H9 (cell line): ENCODE results near the gene ZBTB20. TPM values are rescaled to one million over a fixed set of nuclear protein-coding genes. Genes with fewer than 3 reads are reported as not detected.
A peak's percentile ranks its signal among the peaks of the same experiment; 100 is the strongest.

Experiments used
- DNase-seq: peaks from one replicate; pipeline ENCODE4 v3.0.0-alpha.2; 2017
- H2AFZ ChIP-seq: one replicate; pipeline ENCODE4 v1.6.1; 2013; ENCODE audit warnings: mild to moderate bottlenecking, low read length, control low read depth, moderate library complexity
- H2AK5ac ChIP-seq: 2 replicates; pipeline ENCODE4 v1.6.1; 2013; ENCODE audit warnings: low read length, control low read depth, mixed read lengths; ENCODE audit not compliant: insufficient read length
- H2BK120ac ChIP-seq: one replicate; pipeline ENCODE4 v1.6.1; 2013; ENCODE audit warnings: low read depth, mild to moderate bottlenecking, low read length, control low read depth, inconsistent platforms; ENCODE audit not compliant: poor library complexity, severe bottlenecking
- H2BK12ac ChIP-seq: 2 replicates; pipeline ENCODE4 v1.6.1; 2013; ENCODE audit warnings: low read length, control low read depth, mixed read lengths, low read depth; ENCODE audit not compliant: insufficient read length
- H2BK15ac ChIP-seq: 2 replicates; pipeline ENCODE4 v1.6.1; 2013; ENCODE audit warnings: low read depth, low read length, control low read depth
- H2BK20ac ChIP-seq: one replicate; pipeline ENCODE4 v1.6.1; 2013; ENCODE audit warnings: low read depth, mild to moderate bottlenecking, low read length, control low read depth, inconsistent platforms; ENCODE audit not compliant: poor library complexity, severe bottlenecking
- H2BK5ac ChIP-seq: 2 replicates; pipeline ENCODE4 v1.6.1; 2013; ENCODE audit warnings: low read length, control low read depth, mixed read lengths; ENCODE audit not compliant: insufficient read length
- H3K14ac ChIP-seq: 2 replicates; pipeline ENCODE4 v1.6.1; 2013; ENCODE audit warnings: low read length, control low read depth; ENCODE audit not compliant: insufficient read depth
- H3K18ac ChIP-seq: 2 replicates; pipeline ENCODE4 v1.6.1; 2013; ENCODE audit warnings: low read depth, mild to moderate bottlenecking, mixed read lengths, low read length, control low read depth; ENCODE audit not compliant: insufficient read length
- H3K23ac ChIP-seq: 2 replicates; pipeline ENCODE4 v1.6.1; 2013; ENCODE audit warnings: low read length, control low read depth, mixed read lengths, low read depth; ENCODE audit not compliant: insufficient read length
- H3K23me2 ChIP-seq: 2 replicates; pipeline ENCODE4 v1.6.1; 2013; ENCODE audit warnings: low read depth, mild to moderate bottlenecking, mixed read lengths, low read length, control low read depth; ENCODE audit not compliant: insufficient read length, poor library complexity, severe bottlenecking
- H3K27ac ChIP-seq: 2 replicates; pipeline ENCODE4 v1.5.1; 2013; ENCODE audit warnings: low read length, control low read depth, mixed read lengths, low read depth; ENCODE audit not compliant: insufficient read length
- H3K27me3 ChIP-seq: 2 replicates; pipeline ENCODE4 v1.6.1; 2013; ENCODE audit warnings: low read length, control low read depth, inconsistent platforms; ENCODE audit not compliant: insufficient read depth
- H3K4ac ChIP-seq: 2 replicates; pipeline ENCODE4 v1.6.1; 2013; ENCODE audit warnings: low read depth, mild to moderate bottlenecking, control low read depth, inconsistent platforms, low read length, moderate library complexity
- H3K4me1 ChIP-seq: 2 replicates; pipeline ENCODE4 v1.6.1; 2013; ENCODE audit warnings: low read length, control low read depth, inconsistent platforms; ENCODE audit not compliant: insufficient read depth
- H3K4me2 ChIP-seq: 2 replicates; pipeline ENCODE4 v1.6.1; 2013; ENCODE audit warnings: low read length, control low read depth, mixed read lengths; ENCODE audit not compliant: insufficient read length, insufficient read depth
- H3K56ac ChIP-seq: 2 replicates; pipeline ENCODE4 v1.6.1; 2013; ENCODE audit warnings: low read depth, mild to moderate bottlenecking, mixed read lengths, low read length, control low read depth; ENCODE audit not compliant: insufficient read length
- H3K79me1 ChIP-seq: 2 replicates; pipeline ENCODE4 v1.6.1; 2013; ENCODE audit warnings: low read depth, mild to moderate bottlenecking, moderate library complexity, low read length, control low read depth, inconsistent platforms; ENCODE audit not compliant: insufficient read depth, poor library complexity, severe bottlenecking
- H3K79me2 ChIP-seq: 2 replicates; pipeline ENCODE4 v1.6.1; 2013; ENCODE audit warnings: low read length, control low read depth, inconsistent platforms; ENCODE audit not compliant: insufficient read depth
- H3K9ac ChIP-seq: 2 replicates; pipeline ENCODE4 v1.6.1; 2013; ENCODE audit warnings: low read length, control low read depth, mixed read lengths; ENCODE audit not compliant: insufficient read length; ENCODE audit errors: extremely low read depth
- H3K9me3 ChIP-seq: one replicate; pipeline ENCODE4 v1.6.1; 2013; ENCODE audit warnings: low read depth, low read length, inconsistent platforms; ENCODE audit not compliant: control insufficient read depth
- H3T11ph ChIP-seq: one replicate; pipeline ENCODE4 v1.6.1; 2013; ENCODE audit warnings: mild to moderate bottlenecking, low read length, control low read depth, inconsistent platforms
- H4K20me1 ChIP-seq: one replicate; pipeline ENCODE4 v1.6.1; 2013; ENCODE audit not compliant: control insufficient read depth, insufficient read length, insufficient read depth
- H4K5ac ChIP-seq: 2 replicates; pipeline ENCODE4 v1.6.1; 2013; ENCODE audit warnings: low read depth, mild to moderate bottlenecking, mixed read lengths, low read length, control low read depth; ENCODE audit not compliant: insufficient read length
- H4K8ac ChIP-seq: replicated peaks from 2 replicates; pipeline ENCODE4 v1.6.1; 2013; ENCODE audit warnings: low read length, control low read depth, mixed read lengths, low read depth; ENCODE audit not compliant: insufficient read length
- H4K91ac ChIP-seq: 2 replicates; pipeline ENCODE4 v1.6.1; 2013; ENCODE audit warnings: low read depth, mild to moderate bottlenecking, moderate library complexity, mixed read lengths, low read length, control low read depth; ENCODE audit not compliant: insufficient read length
- H3K27ac Mint-ChIP-seq, 3 experiments: 2 replicates in 2 of 3; 3 replicates in 1 of 3; pipeline ENCODE4 v1.8.0; 2020 to 2021; ENCODE audit warnings: mixed read lengths in 3 of 3, mild to moderate bottlenecking in 1 of 3, moderate library complexity in 1 of 3
- H3K27me3 Mint-ChIP-seq: 2 replicates; pipeline ENCODE4 v1.8.0; 2021; ENCODE audit warnings: low read depth, mild to moderate bottlenecking, moderate library complexity, mixed read lengths
- H3K36me3 Mint-ChIP-seq, 3 experiments: 2 replicates in 2 of 3; 3 replicates in 1 of 3; pipeline ENCODE4 v1.8.0; 2020 to 2021; ENCODE audit warnings: low read depth in 3 of 3, mixed read lengths in 3 of 3; ENCODE audit not compliant: insufficient read depth in 1 of 3
- H3K4me1 Mint-ChIP-seq, 2 experiments: 2 replicates each; pipeline ENCODE4 v1.8.0; 2020; ENCODE audit warnings: mixed read lengths in 2 of 2
- H3K4me3 Mint-ChIP-seq, 2 experiments: 2 replicates in 1 of 2; 3 replicates in 1 of 2; pipeline ENCODE4 v1.8.0; 2020 to 2021; ENCODE audit warnings: mild to moderate bottlenecking in 2 of 2, mixed read lengths in 2 of 2, moderate library complexity in 1 of 2
- H3K9me3 Mint-ChIP-seq, 2 experiments: 2 replicates in 1 of 2; 3 replicates in 1 of 2; pipeline ENCODE4 v1.8.0; 2020; ENCODE audit warnings: mild to moderate bottlenecking in 2 of 2, mixed read lengths in 2 of 2, moderate library complexity in 1 of 2
- WGBS: extraction: QIAGEN DNeasy Blood & Tissue Kit; methylation state at CpG from one replicate; pipeline ENCODE4 v1.1.7; 2013; ENCODE audit warnings: missing lambda C conversion rate, low lambda C conversion rate, mixed read lengths; ENCODE audit not compliant: insufficient read length; ENCODE audit errors: extremely low coverage; 5-methylcytosine and 5-hydroxymethylcytosine counted together
- total RNA-seq: library from RNA; stranded (reverse); gene quantifications from 2 replicates; pipeline ENCODE4 v1.2.1, GENCODE V29; 2021
- TF ChIP-seq, protein P1 (sequence below): fragments of 200-600 bp; sonication (generic); conservative IDR thresholded peaks from 3 replicates; pipeline ENCODE4 v1.8.0; 2021; ENCODE audit warnings: antibody characterized with exemption, mild to moderate bottlenecking

The ZBTB20 gene
- total RNA-seq, 1 experiment from 2014 or later, result 0.70 TPM

DNA sequence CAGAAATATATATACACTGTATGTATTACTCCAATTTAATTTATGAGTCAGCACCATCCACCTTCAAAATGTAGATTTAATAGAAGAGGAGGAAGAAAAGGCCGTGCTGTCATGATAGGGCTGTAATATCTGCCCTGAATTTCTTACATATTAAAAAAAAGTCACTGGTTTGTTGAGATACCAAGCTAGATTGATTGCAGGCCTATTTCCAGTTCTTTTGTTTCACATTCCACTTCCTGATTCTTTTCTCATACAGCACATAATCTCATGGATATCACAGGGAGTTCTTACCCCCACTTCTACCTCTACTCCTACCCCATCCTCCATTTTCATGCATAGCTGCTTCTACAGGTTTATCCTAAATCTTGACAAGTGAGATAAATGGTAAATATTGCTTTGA is 290.3 kb downstream of the ZBTB20 start:
- Histone ChIP-seq H3K23ac (no peak overlapping the region), H3K14ac (no peak overlapping the region), H3K4me1 (peaks cover 7% of the 10 kb centered on the region; the same call in 1 of the 2 replicates), H4K20me1 (no peaks in the 10 kb centered on the region), H2AFZ (no peak overlapping the region), H3K79me2 (no peaks in the 10 kb centered on the region), H4K91ac (no peak overlapping the region), H4K8ac (no peak overlapping the region), H2BK12ac (no peak overlapping the region), H3K18ac (no peak overlapping the region), H3K9ac (no peak overlapping the region), H2BK5ac (no peak overlapping the region), H2BK120ac (no peak overlapping the region), H3K23me2 (no peaks in the 10 kb centered on the region), H2BK20ac (no peak overlapping the region), H3K9me3 (no peaks in the 10 kb centered on the region), H3K27ac (no peak overlapping the region), H2BK15ac (no peak overlapping the region), H4K5ac (no peak overlapping the region), H3K79me1 (no peaks in the 10 kb centered on the region), H3K4me2 (no peak overlapping the region), H3K4ac (no peak overlapping the region), H3K27me3 (no peaks in the 10 kb centered on the region), H3T11ph (no peak overlapping the region), H2AK5ac (no peak overlapping the region), H3K56ac (no peak overlapping the region)
- TF ChIP-seq, protein P1, sequence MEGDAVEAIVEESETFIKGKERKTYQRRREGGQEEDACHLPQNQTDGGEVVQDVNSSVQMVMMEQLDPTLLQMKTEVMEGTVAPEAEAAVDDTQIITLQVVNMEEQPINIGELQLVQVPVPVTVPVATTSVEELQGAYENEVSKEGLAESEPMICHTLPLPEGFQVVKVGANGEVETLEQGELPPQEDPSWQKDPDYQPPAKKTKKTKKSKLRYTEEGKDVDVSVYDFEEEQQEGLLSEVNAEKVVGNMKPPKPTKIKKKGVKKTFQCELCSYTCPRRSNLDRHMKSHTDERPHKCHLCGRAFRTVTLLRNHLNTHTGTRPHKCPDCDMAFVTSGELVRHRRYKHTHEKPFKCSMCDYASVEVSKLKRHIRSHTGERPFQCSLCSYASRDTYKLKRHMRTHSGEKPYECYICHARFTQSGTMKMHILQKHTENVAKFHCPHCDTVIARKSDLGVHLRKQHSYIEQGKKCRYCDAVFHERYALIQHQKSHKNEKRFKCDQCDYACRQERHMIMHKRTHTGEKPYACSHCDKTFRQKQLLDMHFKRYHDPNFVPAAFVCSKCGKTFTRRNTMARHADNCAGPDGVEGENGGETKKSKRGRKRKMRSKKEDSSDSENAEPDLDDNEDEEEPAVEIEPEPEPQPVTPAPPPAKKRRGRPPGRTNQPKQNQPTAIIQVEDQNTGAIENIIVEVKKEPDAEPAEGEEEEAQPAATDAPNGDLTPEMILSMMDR, result no peak
- DNase-seq, result no peak
- Mint-ChIP-seq H3K4me1 (peaks cover 25 to 31% of the 10 kb centered on the region in 2 experiments), H3K4me3 (no peak overlapping the region), H3K9me3 (no peaks in the 10 kb centered on the region), H3K27ac (peak overlapping the region in 2 of 3 experiments; percentile 1 to 45; a peak in 1 of 7 replicates), H3K27me3 (no peaks in the 10 kb centered on the region), H3K36me3 (no peaks in the 10 kb centered on the region)
- WGBS, result no CpG with 5 or more reads among the region's 1 CpG
